Measurements from ENCODE around the gene CHD1L. TPM values are rescaled to one million over a fixed set of nuclear protein-coding genes. Genes with fewer than 3 reads are reported as not detected.
"Not testable (repeated sequence)": the region's sequence is repeated elsewhere in the genome, so short reads cannot be mapped to it uniquely, and the experiment has no call there.

The CHD1L gene
- 10 to 100 TPM; 21.7 to 34.3 (median 28.8) TPM for total RNA-seq
- long read RNA-seq, partial matches to known transcripts: 4 of 8 reads
- long read RNA-seq, other reads (novel, unspliced or antisense): 2 of 8 reads

DNA sequence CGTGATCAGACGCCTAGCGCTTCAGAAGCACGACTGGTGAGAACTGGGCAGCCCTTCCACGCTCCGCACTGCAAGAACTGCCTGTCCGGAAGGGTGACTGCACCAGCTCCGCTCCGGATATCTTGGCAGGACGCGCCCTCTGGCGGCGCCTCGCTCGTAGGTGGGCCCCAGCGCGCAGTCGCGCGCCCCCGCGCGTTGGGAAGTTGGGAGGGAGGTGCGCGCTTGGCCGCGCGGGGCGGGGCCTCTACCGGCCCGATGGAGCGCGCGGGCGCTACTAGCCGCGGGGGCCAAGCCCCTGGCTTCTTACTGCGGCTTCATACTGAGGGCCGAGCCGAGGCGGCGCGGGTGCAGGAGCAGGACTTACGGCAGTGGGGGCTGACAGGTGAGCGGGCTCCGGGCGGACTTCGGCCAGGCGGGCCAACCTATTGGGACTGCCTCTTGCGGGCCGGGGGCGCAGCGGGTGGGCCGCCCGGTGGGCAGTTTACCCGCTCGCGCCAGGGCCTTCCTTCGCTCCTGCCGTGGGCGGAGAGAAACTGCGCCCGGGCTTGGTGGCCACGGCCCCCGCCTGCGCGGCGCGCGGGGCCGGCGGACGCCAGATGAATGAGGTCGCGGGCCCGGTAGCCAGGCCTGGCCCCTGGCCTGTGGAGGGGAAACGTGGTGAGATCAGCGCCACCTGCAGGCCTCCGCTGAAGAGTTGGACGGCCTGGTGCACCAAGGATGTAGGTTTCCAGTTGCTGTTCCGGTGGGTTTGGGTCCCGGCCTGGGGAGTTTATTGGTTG is at the start of gene CHD1L:
Gene CHD1L, plus strand, starts transcription at position 236 of the 779 bp plus-strand sequence. Its CDS starts 20 bp downstream, at position 256.
- peaks cover 0 to 47% (median 6%) of the 10 kb centered on the region in 4 donors for H3K4me1 ChIP-seq
- H3K9me3 ChIP-seq: no peaks in the 10 kb centered on the region
- ATAC-seq (peak; percentile 85 to 93 (median 89)), DNase-seq (peak; percentile 97 to 98 (median 97))
- TF ChIP-seq POLR2A (IDR thresholded peaks at IDR 0.05): peak; percentile 78
- TF ChIP-seq, protein P1, sequence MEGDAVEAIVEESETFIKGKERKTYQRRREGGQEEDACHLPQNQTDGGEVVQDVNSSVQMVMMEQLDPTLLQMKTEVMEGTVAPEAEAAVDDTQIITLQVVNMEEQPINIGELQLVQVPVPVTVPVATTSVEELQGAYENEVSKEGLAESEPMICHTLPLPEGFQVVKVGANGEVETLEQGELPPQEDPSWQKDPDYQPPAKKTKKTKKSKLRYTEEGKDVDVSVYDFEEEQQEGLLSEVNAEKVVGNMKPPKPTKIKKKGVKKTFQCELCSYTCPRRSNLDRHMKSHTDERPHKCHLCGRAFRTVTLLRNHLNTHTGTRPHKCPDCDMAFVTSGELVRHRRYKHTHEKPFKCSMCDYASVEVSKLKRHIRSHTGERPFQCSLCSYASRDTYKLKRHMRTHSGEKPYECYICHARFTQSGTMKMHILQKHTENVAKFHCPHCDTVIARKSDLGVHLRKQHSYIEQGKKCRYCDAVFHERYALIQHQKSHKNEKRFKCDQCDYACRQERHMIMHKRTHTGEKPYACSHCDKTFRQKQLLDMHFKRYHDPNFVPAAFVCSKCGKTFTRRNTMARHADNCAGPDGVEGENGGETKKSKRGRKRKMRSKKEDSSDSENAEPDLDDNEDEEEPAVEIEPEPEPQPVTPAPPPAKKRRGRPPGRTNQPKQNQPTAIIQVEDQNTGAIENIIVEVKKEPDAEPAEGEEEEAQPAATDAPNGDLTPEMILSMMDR (IDR thresholded peaks at IDR 0.05): peak; percentile 86 to 98 (median 90)
- H3K27ac ChIP-seq: peak within 1 kb of the TSS; percentile 85 to 96 (median 94)
- no peaks in the 10 kb centered on the region for H3K36me3 ChIP-seq
- WGBS (ENCODE audit: insufficient coverage, low coverage, low lambda C conversion rate, missing lambda C conversion rate): 0% methylated on average over 3 of the region's 82 CpGs
- peak within 1 kb of the TSS; percentile 93 to 98 (median 94) for H3K4me3 ChIP-seq
- intact Hi-C loops (cut with DNase I): no loop called here
- no peaks in the 10 kb centered on the region for H3K27me3 ChIP-seq

DNA sequence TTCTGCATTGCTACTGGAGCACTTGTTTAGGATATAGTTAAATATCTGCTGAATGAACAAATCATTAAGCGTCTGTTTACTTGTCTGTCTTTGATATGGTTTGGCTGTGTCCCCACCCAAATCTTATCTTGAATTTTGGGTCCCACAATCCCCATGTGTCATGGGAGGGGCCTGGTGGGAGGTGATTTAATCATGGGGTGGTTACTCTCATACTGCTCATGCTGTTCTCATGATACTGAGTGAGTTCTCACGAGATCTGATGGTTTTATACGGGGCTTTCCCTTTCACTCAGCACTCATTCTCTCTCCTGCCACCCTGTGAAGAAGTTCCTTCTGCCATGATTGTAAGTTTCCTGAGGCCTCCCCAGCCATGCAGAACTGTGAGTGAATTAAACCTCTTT is 45.2 kb upstream of the CHD1L start:
- WGBS (ENCODE audit: insufficient coverage, low coverage, low lambda C conversion rate, missing lambda C conversion rate): 58% methylated on average over 1 of the region's 3 CpGs
- peak in 3 of 4 donors; percentile 15 to 39 (median 33) for ATAC-seq
- intact Hi-C loops (cut with DNase I); H3K9me3 ChIP-seq; H3K27ac ChIP-seq; H3K4me1 ChIP-seq; H3K27me3 ChIP-seq; H3K4me3 ChIP-seq; DNase-seq: not testable (repeated sequence)
- H3K36me3 ChIP-seq: peaks cover 0 to 20% (median 3%) of the 10 kb centered on the region in 4 donors

DNA sequence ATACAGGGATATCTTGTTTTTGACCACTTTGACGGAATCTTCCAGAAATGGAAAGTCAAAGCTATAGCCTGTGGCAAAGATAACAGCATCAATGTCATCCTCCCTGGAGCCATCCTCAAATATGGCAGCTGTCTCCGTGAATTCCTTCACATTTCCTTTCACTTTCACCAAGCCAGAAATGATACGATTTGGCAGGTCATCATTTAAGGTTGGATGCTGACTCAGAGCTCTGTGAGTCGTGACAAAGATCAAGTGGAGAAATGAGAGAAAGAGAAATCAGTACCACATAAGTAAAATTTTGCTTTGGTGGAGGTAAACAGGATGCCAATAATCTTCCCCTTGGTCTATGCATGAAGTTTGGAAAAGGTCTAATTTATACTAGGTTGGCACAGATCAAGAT is 41.2 kb upstream of the CHD1L start:
- WGBS (ENCODE audit: insufficient coverage, low coverage, low lambda C conversion rate, missing lambda C conversion rate): 65% methylated on average over 4 of the region's 4 CpGs
- ATAC-seq: peak in 3 of 4 donors; percentile 4 to 25 (median 25)
- no peak overlapping the region for H3K27ac ChIP-seq
- no peak for DNase-seq
- TF ChIP-seq, protein P1 (IDR thresholded peaks at IDR 0.05): no peak
- intact Hi-C loops (cut with DNase I): no loop called here
- H3K4me1 ChIP-seq: no peaks in the 10 kb centered on the region
- H3K36me3 ChIP-seq: peaks cover 0 to 48% (median 14%) of the 10 kb centered on the region in 4 donors
- H3K27me3 ChIP-seq: no peaks in the 10 kb centered on the region
- no peak overlapping the region for H3K4me3 ChIP-seq
- H3K9me3 ChIP-seq: no peaks in the 10 kb centered on the region

DNA sequence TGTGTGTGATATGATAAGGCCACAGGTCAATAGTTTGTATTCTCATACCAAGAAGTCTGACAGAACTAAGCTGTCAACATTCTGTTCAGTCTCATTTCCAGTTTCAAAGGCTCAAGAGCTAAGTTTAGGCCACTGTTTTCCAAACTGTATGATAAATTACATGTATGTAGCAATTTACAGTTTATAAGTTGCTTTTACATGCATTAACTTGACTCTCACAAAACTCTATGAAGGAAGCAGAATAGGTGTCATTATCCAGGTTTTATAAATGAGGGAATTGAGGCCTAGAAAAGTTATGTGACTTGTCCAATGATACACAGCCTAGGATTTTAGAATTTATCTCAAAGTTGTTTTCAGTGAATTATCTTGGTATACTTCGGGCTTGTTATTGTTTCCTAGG is 40.7 kb upstream of the CHD1L start:
- H3K36me3 ChIP-seq: peaks cover 0 to 51% (median 14%) of the 10 kb centered on the region in 4 donors
- no peak for DNase-seq
- no peaks in the 10 kb centered on the region for H3K4me1 ChIP-seq
- no peak for ATAC-seq
- TF ChIP-seq POLR2A (IDR thresholded peaks at IDR 0.05): no peak
- TF ChIP-seq, protein P1 (IDR thresholded peaks at IDR 0.05): no peak
- no peaks in the 10 kb centered on the region for H3K9me3 ChIP-seq
- H3K27me3 ChIP-seq: no peaks in the 10 kb centered on the region
- intact Hi-C loops (cut with DNase I): no loop called here
- no peak overlapping the region for H3K4me3 ChIP-seq
- 89% methylated on average over 1 of the region's 1 CpG for whole genome bisulfite sequencing (ENCODE audit: insufficient coverage, low coverage, low lambda C conversion rate, missing lambda C conversion rate)
- no peak overlapping the region for H3K27ac ChIP-seq

DNA sequence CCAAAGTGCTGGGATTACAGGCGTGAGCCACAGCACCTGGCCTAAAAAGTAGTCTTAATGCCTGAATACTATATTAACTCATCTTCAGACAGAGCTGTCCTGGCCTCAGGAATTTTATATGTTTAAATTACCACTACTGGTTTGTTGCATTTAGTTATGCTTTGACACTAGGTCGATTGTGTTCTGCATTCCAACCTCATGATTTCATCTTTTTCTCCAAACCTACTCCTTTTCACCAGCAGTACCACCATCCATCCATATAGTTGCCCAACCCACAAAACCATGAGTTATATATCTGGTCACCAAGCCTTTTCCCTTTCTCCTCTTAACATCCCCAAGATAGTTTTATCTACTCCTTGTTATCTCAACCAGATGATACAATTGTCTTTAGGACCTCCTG is 39.9 kb upstream of the CHD1L start:
- WGBS (ENCODE audit: insufficient coverage, low coverage, low lambda C conversion rate, missing lambda C conversion rate): 56% methylated on average over 2 of the region's 2 CpGs
- Histone ChIP-seq H3K4me1 (no peaks in the 10 kb centered on the region), H3K9me3 (no peaks in the 10 kb centered on the region), H3K4me3 (no peak overlapping the region), H3K27ac (no peak overlapping the region), H3K27me3 (no peaks in the 10 kb centered on the region), H3K36me3 (peaks cover 0 to 54% (median 18%) of the 10 kb centered on the region in 4 donors)
- intact Hi-C loops (cut with DNase I): no loop called here
- peak in 1 of 4 donors; percentile 7 for ATAC-seq
- DNase-seq: no peak
- no peak for TF ChIP-seq POLR2A (IDR thresholded peaks at IDR 0.05)
- TF ChIP-seq, protein P1 (IDR thresholded peaks at IDR 0.05): no peak
